Central memory CD4-positive, alpha-beta T cell (primary cell): ENCODE measurements around the gene TCP11L1.
"Not testable (repeated sequence)": the region's sequence is repeated elsewhere in the genome, so short reads cannot be mapped to it uniquely, and the experiment has no call there.

Source experiments
- DNase-seq: peaks from one replicate; pipeline ENCODE4 v3.0.0; 2022

Gene TCP11L1

DNA sequence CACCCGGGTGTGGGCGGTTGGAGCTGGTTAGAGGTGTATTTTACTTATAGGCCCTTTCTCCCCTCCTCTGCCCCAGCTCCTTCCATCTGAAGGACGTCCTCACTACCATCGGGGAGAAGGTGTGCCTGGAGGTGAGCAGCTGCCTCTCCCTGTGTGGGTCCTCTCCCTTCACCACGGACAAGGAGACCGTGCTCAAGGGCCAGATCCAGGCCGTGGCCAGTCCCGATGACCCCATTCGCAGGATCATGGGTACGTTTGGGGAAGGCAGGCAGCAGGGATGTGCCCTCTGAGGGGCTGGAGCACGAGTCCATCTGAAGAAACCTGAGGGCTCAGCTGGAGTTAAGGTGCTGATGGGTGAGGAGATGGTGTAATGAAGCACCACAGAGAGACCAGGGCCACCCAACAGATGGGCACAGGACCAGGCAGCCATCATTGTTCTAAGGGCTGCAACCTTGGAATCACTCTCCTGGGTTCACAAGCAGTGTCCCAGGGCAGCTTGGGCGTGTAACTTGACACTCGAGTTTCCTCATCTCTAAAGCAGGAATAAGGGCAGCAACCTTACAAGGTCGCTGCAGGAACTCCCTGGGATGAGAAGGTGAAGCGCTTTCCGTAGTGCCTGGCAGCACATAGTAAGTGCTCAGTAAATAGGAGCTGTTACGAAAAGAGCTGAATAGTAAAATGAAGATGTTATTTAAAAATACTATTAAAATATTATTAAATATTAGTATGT, 29.4 kb downstream of the TCP11L1 start:
- no peak for DNase-seq

DNA sequence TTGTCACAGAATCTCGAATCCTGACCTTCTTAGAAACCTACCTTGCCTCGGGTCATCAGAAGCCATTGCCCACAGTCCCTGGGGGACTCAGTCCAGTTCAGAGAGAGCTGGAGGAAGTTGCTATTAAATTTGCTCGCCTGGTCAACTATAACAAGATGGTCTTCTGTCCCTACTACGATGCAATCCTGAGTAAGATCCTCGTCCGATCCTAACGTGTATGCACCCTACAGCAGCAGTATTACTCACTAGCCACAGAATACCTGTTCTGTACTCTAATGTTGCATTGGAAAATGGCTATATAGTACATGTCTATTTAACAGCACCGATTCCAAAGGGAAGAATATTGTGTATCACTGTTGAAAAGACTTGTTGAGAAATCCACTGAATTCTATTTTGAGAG, 33.1 kb downstream of the TCP11L1 start:
- DNase-seq = no peak

DNA sequence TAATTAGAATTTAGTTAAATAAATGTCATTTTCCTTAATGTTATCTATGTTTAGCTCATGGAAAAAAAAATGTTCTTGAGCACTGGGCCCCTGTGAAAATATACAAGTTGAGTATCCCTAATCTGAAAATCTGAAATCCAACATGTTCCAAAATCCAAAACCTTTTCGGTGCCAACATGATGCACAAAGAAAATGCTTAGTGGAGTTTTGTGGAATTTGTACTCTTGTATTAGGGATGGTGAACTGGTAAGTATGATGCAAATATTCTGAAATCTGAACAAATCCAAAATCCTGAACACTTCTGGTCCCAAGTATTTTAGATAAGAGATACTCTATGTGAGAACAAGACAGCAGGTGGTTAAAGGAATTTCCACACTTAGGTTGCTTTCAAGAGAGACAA, 44.5 kb downstream of the TCP11L1 start:
- no peak for DNase-seq

DNA sequence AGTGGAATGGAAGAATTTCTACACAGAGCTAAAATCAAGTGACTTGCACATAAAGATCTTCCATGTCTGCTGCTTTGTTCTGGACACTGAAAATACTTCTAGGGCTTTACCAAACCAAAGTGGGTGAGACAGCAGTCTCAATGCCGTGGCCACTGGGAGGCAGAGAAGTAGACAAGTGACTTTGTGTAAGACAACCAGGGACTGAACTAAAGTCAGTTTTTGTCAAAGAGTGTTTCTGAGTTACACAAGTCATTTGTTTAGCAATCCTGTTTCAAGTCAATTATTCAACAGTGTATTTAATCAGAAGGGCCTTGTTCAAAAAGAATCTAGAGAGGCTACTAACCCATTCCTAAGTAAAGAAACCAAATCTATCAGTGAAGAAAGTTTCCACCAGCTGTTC, 46.6 kb downstream of the TCP11L1 start:
- no peak for DNase-seq

DNA sequence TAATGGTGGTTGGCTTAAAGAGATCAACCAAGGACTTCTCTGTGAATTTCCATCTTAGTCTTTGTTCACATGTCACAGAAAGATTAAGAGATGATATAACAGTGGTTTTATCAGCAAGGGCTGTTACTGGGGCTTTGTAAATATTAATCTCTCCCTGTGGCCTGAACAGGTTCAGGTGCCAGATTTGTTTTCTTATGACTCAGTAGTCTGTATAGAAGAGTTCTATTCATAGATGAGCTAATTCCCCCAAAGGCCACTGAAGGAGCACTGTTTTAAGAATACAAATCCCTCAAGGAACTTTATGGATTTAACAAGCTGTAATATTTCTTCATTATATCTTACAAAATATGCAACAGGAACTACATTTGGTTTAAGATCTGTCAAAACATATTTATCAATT, 50.4 kb downstream of the TCP11L1 start:
- DNase-seq = no peak

DNA sequence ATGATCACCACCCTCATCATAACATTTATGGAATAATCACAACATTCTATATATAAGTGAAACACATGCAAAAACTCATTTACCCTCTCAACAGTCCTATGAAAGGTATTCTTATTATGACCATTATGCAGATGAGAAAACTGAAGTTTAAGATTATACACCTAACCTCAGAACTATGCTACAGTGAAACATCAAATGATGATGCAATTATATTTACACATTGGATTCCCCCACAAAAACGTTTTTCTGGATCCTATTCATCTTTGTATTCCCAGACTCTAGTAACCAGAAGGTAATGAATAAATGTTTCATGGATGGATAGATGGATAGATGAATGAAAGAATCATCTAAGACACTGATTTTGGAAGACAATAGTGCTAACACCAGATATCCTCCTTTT, 54.8 kb downstream of the TCP11L1 start:
- DNase-seq = no peak

DNA sequence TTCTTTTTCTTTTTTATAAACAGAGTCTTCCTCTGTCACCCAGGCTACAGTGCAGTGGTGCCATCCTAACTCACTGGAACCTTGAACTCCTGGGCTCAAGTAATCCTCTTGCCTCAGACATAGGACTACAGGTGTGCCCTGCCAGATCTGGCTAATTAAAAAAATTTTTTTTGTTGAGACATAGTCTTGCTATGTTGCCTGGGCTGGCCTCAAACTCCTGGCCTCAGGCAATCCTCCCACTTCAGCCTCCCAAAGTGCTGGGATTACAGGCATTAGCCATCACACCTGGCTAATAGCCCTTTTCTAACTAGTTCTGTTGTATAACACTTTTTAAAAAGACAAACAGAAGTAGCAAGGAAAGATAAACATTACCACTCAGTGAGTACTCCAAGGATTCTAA, 64.5 kb downstream of the TCP11L1 start:
- no peak for DNase-seq

DNA sequence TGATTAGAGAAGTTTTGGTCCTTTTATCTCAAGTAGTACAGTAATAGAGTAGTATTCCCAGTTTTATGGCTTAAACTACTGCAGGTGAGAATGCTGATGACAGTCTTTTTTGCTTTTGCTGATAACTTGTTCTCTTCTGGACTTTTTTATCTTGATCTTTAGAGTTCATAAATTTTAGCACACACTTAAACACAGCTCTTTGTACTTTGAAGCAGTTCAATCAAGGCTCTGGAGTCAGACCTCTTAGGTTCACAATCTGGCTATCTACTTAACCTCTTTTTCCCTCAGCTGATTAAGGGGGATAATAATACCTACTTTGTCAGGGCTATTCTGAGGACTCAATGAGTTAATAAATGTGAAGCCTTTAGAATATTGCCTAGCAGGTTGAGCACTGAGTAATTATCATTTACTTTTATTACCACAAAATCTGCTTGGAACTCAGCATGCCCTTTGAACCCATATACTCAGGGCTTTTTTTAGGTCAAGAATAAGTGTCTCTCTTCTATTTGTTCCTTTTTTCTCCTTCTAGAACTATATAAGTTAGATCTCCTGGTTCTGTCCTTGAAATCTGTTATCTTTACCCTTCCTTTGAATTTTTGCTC, 70.0 kb downstream of the TCP11L1 start:
- no peak for DNase-seq

DNA sequence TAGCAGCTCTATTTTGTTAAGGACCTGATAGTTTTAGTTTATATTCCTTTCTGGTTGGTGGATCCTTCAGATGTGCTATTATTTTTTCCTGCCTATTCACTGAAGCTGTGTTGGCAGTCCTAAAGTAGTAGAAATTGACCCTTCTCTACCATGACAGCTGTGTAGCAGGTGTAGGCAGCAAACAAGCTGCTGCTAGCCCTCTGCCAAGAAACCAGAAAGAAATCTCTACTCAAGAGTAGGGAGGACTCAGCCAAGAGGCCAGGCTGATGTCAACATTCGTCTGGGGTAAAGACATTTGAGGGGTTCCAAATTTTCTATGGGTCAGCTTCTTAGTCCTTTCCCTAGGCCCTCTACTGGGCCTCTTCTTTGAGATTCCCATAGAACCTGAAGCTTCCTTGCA, 70.7 kb downstream of the TCP11L1 start:
- DNase-seq = no peak

DNA sequence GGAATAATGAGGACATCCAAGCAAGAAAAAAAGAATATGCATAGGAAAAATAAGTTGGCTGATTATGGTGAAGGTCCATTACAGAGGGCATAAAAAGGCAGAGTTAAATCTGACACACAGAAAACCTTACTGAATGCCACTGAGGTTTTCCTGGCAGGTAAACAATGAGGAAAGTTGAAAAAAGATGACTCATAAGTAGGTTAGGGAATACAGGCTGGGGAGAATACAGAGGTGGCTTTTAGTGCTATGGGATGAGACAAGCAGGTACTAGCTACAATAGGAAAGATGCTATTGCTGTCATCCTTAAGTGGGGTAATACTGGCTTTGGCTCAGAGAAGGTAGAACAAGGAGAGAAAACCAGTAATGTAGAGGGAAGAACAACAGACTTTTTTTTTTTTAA, 77.2 kb downstream of the TCP11L1 start:
- DNase-seq = no peak

DNA sequence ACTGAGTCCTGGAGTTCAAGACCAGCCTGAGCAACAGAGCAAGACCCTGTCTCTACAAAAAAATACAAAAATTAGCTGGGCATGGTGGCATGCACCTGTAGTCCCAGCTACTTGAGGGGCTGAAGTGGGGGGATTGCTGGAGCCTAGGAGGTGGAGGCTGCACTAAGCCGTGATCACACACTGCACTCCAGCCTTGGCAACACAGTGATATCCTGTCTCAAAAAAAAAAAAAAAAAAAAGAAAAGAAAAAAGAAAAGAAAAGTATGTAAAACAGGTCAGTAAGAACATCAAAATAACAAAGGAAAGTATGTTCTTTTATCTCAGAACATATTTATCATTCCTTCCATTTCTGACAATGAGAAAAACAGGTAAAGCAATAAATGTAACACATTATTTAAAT, 83.3 kb downstream of the TCP11L1 start:
- not testable (repeated sequence) for DNase-seq
